DMS153 treated with DMSO at 0.1 percent for 48 hours (cell line): ENCODE data around the gene PTCD1.

Experiments used
- DNase-seq: peaks from one replicate; lab custom pipeline; 2025; ENCODE audit not compliant: unreplicated experiment; lab: John Stamatoyannopoulos, UW

PTCD1 gene

GRCh38 chr7:99409806-99410205, 28.8 kb downstream of the PTCD1 start:
- DNase-seq, result no peak

DNA sequence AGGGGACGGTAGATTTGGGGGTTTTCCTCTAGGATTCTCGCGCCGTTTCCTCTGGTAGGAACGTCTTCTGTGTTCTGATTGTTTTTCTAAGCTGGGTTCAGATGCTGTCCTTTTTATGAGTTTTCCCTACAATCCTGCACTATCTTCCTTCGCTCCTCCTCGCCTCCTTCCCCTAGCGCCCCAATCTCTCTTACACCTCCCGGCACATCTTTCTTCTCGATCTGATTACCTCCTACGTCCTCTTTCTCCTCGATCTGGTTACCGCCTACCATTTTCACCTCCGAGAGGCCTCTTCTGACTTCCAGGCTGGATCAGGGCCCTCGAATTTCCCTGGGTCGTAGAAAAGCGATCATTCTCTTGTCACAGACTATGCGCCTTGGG, 29.4 kb downstream of the PTCD1 start:
- no peak for DNase-seq

GRCh38 chr7:99408379-99409191, 30.0 kb downstream of the PTCD1 start, which contains the start of the genes BUD31 and PDAP1:
Gene BUD31 (plus strand): TSS chr7:99408969. CDS start chr7:99411093, 2,124 bp downstream.
Gene PDAP1 (minus strand): TSS chr7:99408597. CDS start chr7:99408548, 49 bp downstream.
- peak; percentile 94 for DNase-seq

DNA sequence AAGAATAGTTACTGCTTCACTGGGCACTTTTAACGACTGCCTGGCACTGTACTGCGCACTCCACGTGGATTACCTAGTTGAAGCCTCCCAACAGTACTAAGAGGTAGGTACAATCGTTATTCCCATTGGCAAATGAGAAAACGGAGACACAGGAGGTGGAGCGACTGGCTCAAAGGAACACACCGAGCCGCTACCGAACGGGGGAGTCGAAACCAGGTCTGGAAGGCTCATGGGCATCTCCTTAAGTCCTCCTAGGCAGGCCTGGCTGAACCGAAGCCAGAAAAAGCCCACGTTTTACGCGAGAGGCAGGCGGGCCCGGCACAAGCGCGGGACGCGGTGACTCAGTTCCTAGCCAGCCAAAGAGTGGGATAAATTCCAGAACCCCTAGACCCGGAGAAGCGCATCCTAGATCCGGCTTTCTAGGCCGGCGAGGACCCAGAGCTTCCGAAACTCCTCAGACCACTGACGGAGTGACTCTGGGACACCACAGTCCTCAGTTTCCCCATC, 30.7 kb downstream of the PTCD1 start:
- DNase-seq, result no peak

DNA sequence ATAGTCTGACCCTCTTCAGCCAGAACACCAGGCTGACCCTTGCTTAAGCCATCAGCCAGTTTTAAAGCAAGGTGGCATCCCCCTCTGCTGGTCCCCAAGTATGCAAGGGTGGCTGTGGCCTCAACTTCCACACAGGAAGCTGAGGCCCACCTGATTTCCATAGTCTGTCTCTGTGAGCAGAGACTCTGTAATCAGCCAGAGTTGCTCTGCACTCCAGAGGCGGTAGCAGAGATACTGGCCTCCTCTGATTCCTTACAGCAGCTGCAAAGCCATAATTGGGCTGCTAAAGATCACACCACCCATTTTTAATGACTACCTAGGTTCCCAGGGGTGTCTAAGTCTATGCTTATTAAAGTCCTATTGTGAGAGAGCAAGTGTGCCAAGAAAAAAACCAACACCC, 32.0 kb downstream of the PTCD1 start:
- DNase-seq, result no peak

DNA sequence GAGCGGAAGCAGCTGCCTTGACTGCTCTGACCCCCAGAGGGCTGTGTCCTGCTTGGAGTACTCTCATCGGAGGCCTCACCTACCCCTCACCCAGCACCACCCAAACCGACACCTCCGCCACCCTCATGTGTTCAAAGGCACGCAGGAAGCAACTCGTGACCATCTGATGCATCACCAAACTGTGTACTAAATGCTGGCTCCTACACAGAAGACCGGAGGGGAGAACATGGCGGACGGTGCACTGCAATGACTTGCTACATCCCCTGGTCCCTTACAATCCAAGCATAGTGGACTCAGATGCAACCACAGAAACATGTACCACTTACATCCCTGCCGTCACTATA, 33.6 kb downstream of the PTCD1 start:
- no peak for DNase-seq

- DNase-seq, result no peak
Observed at GRCh38 chr7:99404235-99404976, 34.2 kb downstream of the PTCD1 start.

- no peak for DNase-seq
Observed at GRCh38 chr7:99403764-99404163, 34.8 kb downstream of the PTCD1 start.

- DNase-seq, result no peak
Observed at GRCh38 chr7:99402854-99403253, 35.7 kb downstream of the PTCD1 start.

- DNase-seq, result no peak
Observed at GRCh38 chr7:99399597-99399996, 39.0 kb downstream of the PTCD1 start.

GRCh38 chr7:99398891-99399445, 39.6 kb downstream of the PTCD1 start:
- no peak for DNase-seq

- no peak for DNase-seq
Observed at GRCh38 chr7:99397297-99397983, 41.2 kb downstream of the PTCD1 start.

- no peak for DNase-seq
Observed at GRCh38 chr7:99396418-99397296, 41.9 kb downstream of the PTCD1 start.

DNA sequence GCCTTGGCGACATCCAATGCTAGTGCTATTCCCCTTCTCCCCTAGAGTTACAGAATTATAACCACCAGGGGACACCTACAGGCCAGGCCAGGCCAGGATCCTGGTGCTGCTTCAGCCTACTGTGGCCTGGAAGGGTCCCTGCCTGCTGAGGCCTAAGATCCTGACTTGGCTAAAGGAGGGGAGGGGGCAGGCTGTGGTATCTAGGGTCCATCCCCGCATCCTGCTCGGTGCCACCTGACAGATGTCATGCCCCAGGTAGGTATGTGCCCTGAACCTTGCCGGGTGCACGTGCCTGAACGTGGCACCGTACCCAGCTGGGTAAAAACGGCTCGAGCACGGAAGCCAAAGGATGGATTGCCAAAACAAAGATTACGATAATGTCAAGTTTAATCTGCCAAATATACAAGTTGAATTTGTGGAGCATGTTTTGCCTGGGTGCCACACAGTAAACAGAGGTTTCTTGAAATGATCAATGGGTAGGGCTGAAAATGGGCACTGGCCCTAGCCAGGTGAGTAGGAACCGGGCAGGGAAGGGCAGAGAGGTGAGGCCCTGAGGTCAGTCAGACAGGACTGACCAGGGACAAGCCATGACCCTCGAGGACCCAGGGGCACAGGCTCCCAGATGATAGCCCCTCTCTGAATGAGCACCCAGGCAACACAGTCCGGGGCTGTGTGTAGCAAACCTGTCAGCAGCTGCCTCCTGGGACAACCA, 42.8 kb downstream of the PTCD1 start:
- DNase-seq, result no peak

DNA sequence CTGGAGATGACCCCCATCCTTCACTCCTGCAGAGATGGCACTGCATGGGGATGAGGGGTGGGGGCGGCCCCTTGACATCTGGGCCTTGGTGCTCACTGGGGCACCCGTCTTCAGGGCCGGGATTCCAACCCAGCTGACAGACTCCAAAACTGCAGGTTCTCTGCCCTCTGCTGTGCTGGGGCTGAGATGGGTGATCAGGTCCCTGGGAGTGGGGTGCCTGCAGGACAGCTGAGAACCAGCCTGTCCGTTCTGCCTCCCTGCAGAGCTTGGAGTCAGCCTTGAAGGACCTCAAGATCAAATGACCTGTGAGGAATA, 44.5 kb downstream of the PTCD1 start:
- no peak for DNase-seq

DNA sequence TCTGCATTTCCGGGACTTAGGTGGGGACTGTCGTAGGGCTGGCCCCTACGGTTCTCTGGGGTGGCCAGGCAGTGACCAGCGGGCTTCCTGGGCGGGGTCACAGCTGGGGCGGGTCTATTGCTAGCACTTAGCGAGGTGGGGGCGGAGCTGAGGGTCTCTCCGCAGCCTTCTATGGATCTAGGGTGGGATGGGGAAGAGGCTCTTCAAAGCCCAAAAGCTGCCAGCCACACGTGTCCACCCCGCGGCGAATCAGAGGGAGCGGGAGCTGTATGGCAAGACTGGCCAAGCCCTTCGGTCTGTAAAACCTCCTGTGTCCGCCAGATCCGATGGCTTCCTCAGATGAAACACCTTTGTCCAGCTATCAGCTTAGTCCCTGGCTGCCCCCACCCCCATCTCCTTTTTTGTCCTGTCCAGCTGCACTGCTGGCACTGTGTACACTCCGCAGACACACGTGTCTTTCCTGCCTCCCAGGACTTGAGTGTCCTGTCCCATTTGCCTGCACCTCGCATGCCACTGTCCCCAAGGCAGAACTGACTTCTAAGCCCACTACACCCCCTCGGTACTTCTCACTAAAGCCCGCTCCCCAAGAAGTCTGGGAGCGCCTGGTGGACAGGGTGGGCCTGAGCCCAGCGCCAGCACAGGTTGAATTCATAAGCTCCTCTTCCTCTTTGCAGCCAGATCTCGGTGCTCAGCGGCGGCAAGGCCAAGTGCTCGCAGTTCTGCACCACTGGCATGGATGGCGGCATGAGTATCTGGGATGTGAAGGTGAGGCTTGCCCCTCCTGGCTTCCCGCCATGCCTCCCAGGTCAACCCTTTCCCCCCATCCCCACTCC, 45.0 kb downstream of the PTCD1 start:
- no peak for DNase-seq

GRCh38 chr7:99392659-99393354, 45.8 kb downstream of the PTCD1 start:
- peak; percentile 81 for DNase-seq

GRCh38 chr7:99392046-99392445, 46.6 kb downstream of the PTCD1 start:
- no peak for DNase-seq
